OCI-LY1 (cell line): ENCODE results near the gene WDR59.

Experiments
- H2AFZ ChIP-seq: fragments of 200-600 bp; sonication (generic), shearing (Covaris generic); 2 replicates; pipeline ENCODE4 v1.6.0; 2014; ENCODE audit warnings: antibody characterized with exemption, mild to moderate bottlenecking, low read length
- H3F3A ChIP-seq: fragments of 200-600 bp; sonication (generic), shearing (Covaris generic); 2 replicates; pipeline ENCODE4 v1.6.0; 2014; ENCODE audit warnings: mild to moderate bottlenecking, antibody characterized with exemption, low read length, moderate library complexity; ENCODE audit not compliant: insufficient read depth
- H3K27ac ChIP-seq: fragments of 200-600 bp; sonication (generic); 2 replicates; pipeline ENCODE4 v1.5.1; 2014; ENCODE audit warnings: low read length, mixed run types, mild to moderate bottlenecking, low read depth; ENCODE audit not compliant: poor library complexity, severe bottlenecking
- H3K27me3 ChIP-seq: fragments of 200-600 bp; sonication (generic); 2 replicates; pipeline ENCODE4 v1.6.0; 2014; ENCODE audit warnings: antibody characterized with exemption, mild to moderate bottlenecking, low read length, moderate library complexity; ENCODE audit not compliant: insufficient read depth
- H3K36me3 ChIP-seq: fragments of 200-600 bp; sonication (generic); 2 replicates; pipeline ENCODE4 v1.6.1; 2014; ENCODE audit warnings: mild to moderate bottlenecking, antibody characterized with exemption, low read length, moderate library complexity, mixed read lengths; ENCODE audit not compliant: insufficient read depth
- H3K4me1 ChIP-seq: fragments of 200-600 bp; sonication (generic); 2 replicates; pipeline ENCODE4 v1.5.1; 2014; ENCODE audit warnings: mild to moderate bottlenecking, low read length, moderate library complexity; ENCODE audit not compliant: insufficient read depth, severe bottlenecking
- H3K4me2 ChIP-seq: fragments of 200-600 bp; sonication (generic), shearing (Covaris generic); 2 replicates; pipeline ENCODE4 v1.6.1; 2014; ENCODE audit warnings: low read length
- H3K4me3 ChIP-seq: fragments of 200-600 bp; sonication (generic); 2 replicates; pipeline ENCODE4 v1.5.1; 2014; ENCODE audit warnings: low read length, low read depth, mild to moderate bottlenecking, mixed read lengths; ENCODE audit not compliant: poor library complexity, severe bottlenecking
- H3K79me2 ChIP-seq: fragments of 200-600 bp; shearing (Covaris generic); 2 replicates; pipeline ENCODE4 v1.6.1; 2016; ENCODE audit warnings: mixed run types, low read length, mixed read lengths; ENCODE audit not compliant: insufficient read depth
- H3K9ac ChIP-seq: fragments of 200-600 bp; sonication (generic), shearing (Covaris generic); 2 replicates; pipeline ENCODE4 v1.6.1; 2014; ENCODE audit warnings: mild to moderate bottlenecking, low read length, mixed read lengths
- H3K9me2 ChIP-seq: fragments of 200-600 bp; sonication (generic), shearing (Covaris generic); 2 replicates; pipeline ENCODE4 v1.6.1; 2014; ENCODE audit warnings: low read depth, mild to moderate bottlenecking, low read length, mixed read lengths
- H3K9me3 ChIP-seq: fragments of 200-600 bp; shearing (Covaris generic); 2 replicates; pipeline ENCODE4 v1.6.1; 2014; ENCODE audit warnings: low read length, mixed read lengths
- H4K20me1 ChIP-seq: fragments of 200-600 bp; sonication (generic), shearing (Covaris generic); 2 replicates; pipeline ENCODE4 v1.6.0; 2016; ENCODE audit warnings: mild to moderate bottlenecking, low read length; ENCODE audit not compliant: insufficient read depth
- EZH2 ChIP-seq: fragments of 200-600 bp; sonication (generic), shearing (Covaris generic); IDR thresholded peaks from 2 replicates; pipeline ENCODE4 v1.8.0; 2017; ENCODE audit warnings: borderline replicate concordance, mixed run types, mild to moderate bottlenecking, antibody characterized with exemption, low read length, moderate library complexity, mixed read lengths
- TF ChIP-seq, protein P1 (sequence below): fragments of 200-600 bp; sonication (generic), shearing (Covaris generic); IDR thresholded peaks from 2 replicates; pipeline ENCODE4 v1.5.1; 2017; ENCODE audit warnings: mild to moderate bottlenecking, antibody characterized with exemption, low read length, moderate library complexity, mixed read lengths

The WDR59 gene

GRCh38 chr16:74896389-74897370 lies 88.2 kb downstream of the WDR59 start:
- H2AFZ ChIP-seq = no peak overlapping the region
- peaks cover 55% of the 10 kb centered on the region for H3K36me3 ChIP-seq
- no peaks in the 10 kb centered on the region for H3K27me3 ChIP-seq
- no peaks in the 10 kb centered on the region for H3K4me1 ChIP-seq
- H3F3A ChIP-seq = no peaks in the 10 kb centered on the region
- H3K9me3 ChIP-seq = no peaks in the 10 kb centered on the region
- TF ChIP-seq EZH2 = no peak
- TF ChIP-seq, protein P1, sequence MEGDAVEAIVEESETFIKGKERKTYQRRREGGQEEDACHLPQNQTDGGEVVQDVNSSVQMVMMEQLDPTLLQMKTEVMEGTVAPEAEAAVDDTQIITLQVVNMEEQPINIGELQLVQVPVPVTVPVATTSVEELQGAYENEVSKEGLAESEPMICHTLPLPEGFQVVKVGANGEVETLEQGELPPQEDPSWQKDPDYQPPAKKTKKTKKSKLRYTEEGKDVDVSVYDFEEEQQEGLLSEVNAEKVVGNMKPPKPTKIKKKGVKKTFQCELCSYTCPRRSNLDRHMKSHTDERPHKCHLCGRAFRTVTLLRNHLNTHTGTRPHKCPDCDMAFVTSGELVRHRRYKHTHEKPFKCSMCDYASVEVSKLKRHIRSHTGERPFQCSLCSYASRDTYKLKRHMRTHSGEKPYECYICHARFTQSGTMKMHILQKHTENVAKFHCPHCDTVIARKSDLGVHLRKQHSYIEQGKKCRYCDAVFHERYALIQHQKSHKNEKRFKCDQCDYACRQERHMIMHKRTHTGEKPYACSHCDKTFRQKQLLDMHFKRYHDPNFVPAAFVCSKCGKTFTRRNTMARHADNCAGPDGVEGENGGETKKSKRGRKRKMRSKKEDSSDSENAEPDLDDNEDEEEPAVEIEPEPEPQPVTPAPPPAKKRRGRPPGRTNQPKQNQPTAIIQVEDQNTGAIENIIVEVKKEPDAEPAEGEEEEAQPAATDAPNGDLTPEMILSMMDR = no peak
- no peaks in the 10 kb centered on the region for H3K9me2 ChIP-seq
- no peak overlapping the region for H3K4me3 ChIP-seq
- H3K27ac ChIP-seq = no peak overlapping the region
- no peaks in the 10 kb centered on the region for H3K79me2 ChIP-seq
- H3K9ac ChIP-seq = no peak overlapping the region
- no peaks in the 10 kb centered on the region for H4K20me1 ChIP-seq
- no peak overlapping the region for H3K4me2 ChIP-seq

DNA sequence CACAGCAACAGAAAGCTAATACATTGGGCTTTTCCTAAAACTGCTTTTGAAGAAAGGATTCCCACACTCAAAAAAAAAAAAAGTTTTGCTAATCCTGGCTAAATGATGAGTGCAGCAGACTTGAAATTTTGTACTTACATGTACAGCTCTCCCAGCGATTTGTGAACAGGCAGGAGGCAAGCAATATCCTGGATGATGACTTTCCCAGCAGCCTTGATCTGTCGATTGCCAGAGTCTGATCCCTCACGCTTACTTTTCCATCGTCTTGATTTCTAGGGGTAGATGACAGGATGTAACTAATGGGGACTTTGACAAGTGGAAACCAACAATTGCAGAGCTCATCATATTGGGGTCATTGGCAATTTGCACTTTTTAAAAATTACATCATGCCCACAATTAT lies 91.4 kb downstream of the WDR59 start:
- Histone ChIP-seq H3K36me3 (peaks cover 61% of the 10 kb centered on the region), H2AFZ (no peak overlapping the region), H3K27ac (no peak overlapping the region), H3K27me3 (no peaks in the 10 kb centered on the region), H4K20me1 (no peaks in the 10 kb centered on the region), H3K4me2 (no peak overlapping the region), H3F3A (no peaks in the 10 kb centered on the region), H3K9me2 (no peaks in the 10 kb centered on the region), H3K79me2 (no peaks in the 10 kb centered on the region), H3K9me3 (no peaks in the 10 kb centered on the region), H3K4me3 (no peak overlapping the region), H3K9ac (no peak overlapping the region), H3K4me1 (no peaks in the 10 kb centered on the region)
- TF ChIP-seq, protein P1 = no peak
- no peak for TF ChIP-seq EZH2

DNA sequence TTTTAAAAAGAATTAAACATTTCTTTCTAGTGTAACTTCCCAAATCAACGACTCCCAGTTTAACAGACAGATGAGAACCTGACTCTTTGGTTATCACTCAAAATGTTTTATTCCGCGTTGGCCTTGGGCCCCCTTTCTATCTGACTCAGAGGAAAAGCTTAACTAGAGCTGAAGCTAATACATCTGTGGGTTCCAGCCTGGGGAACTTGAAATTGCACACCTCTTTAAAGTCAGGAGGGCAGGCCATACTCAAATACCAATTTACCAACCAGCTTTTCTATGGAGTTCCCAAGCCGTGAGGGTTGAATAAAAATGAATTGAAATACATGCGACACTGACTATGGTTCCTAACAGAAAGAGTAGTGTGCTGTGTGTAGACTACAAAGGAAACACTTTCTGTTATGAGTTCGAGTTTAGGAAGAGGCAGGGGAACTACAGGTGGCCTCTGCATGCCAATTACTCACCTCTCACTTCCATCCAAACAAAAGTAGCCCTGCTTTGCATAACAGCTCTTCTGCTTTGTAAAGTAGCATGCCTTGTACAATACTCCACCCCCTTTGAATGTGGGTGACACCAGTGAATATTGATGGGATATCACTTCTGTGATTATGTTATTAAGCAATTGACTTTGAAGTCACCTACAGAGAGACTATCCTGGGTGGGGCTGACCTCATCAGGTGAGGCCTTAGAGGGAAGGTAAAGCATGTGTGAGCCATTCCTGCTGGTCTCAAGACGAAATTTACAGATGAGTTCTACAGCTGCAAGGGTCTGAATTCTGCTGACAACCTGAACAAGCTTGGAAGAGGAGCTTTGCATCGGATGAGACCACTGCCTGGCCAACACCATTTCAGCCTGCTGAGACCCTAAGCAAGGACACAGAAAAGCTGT lies 92.1 kb downstream of the WDR59 start:
- Histone ChIP-seq H3K27ac (no peak overlapping the region), H3K4me2 (no peak overlapping the region), H3K9me2 (no peaks in the 10 kb centered on the region), H3F3A (no peaks in the 10 kb centered on the region), H2AFZ (no peak overlapping the region), H3K79me2 (no peaks in the 10 kb centered on the region), H3K27me3 (no peaks in the 10 kb centered on the region), H4K20me1 (no peaks in the 10 kb centered on the region), H3K4me1 (no peaks in the 10 kb centered on the region), H3K9ac (no peak overlapping the region), H3K36me3 (peaks cover 66% of the 10 kb centered on the region), H3K9me3 (no peaks in the 10 kb centered on the region), H3K4me3 (no peak overlapping the region)
- TF ChIP-seq, protein P1 = no peak
- no peak for TF ChIP-seq EZH2
